GM21447 (cell line): ENCODE data around the gene GRIN2C.
"Not testable (repeated sequence)": the region's sequence is repeated elsewhere in the genome, so short reads cannot be mapped to it uniquely, and the experiment has no call there.

ENCODE experiments used
- ATAC-seq: cut with Tn5 transposase; IDR thresholded peaks from one replicate; pipeline ENCODE4 v1.9.1; 2021; ENCODE audit not compliant: unreplicated experiment

Gene GRIN2C

GRCh38 chr17:74859459-74860228 lies at the start of gene GRIN2C:
Gene GRIN2C (minus strand): TSS chr17:74859885. CDS start chr17:74855092, 4,793 bp downstream.
- ATAC-seq = no peak

GRCh38 chr17:74909097-74909496 lies 49.4 kb upstream of the GRIN2C start:
- not testable (repeated sequence) for ATAC-seq

GRCh38 chr17:74907012-74907411 lies 47.3 kb upstream of the GRIN2C start:
- ATAC-seq = no peak

GRCh38 chr17:74906214-74906793 lies 46.6 kb upstream of the GRIN2C start:
- ATAC-seq = not testable (repeated sequence)

GRCh38 chr17:74904687-74905409 lies 45.2 kb upstream of the GRIN2C start:
- ATAC-seq = no peak

GRCh38 chr17:74903671-74904070 lies 44.0 kb upstream of the GRIN2C start:
- no peak for ATAC-seq

GRCh38 chr17:74903034-74903433 lies 43.3 kb upstream of the GRIN2C start:
- no peak for ATAC-seq

GRCh38 chr17:74901353-74902135 lies 41.9 kb upstream of the GRIN2C start:
- ATAC-seq = no peak

- ATAC-seq = no peak
Observed at GRCh38 chr17:74900208-74900607, 40.5 kb upstream of the GRIN2C start.

- ATAC-seq = no peak
Observed at GRCh38 chr17:74898376-74898946, 38.8 kb upstream of the GRIN2C start.

GRCh38 chr17:74893936-74894671 lies 34.4 kb upstream of the GRIN2C start:
- ATAC-seq = no peak

- ATAC-seq = no peak
Observed at GRCh38 chr17:74892974-74893911, 33.6 kb upstream of the GRIN2C start, which contains the start of gene FADS6. Gene FADS6 (minus strand): TSS chr17:74893633. CDS start chr17:74893595, 38 bp downstream.

GRCh38 chr17:74892013-74892841 lies 32.5 kb upstream of the GRIN2C start:
- no peak for ATAC-seq

GRCh38 chr17:74890554-74890953 lies 30.9 kb upstream of the GRIN2C start:
- ATAC-seq = no peak

GRCh38 chr17:74888469-74888868 lies 28.8 kb upstream of the GRIN2C start:
- no peak for ATAC-seq

- no peak for ATAC-seq
Observed at GRCh38 chr17:74883241-74883745, 23.6 kb upstream of the GRIN2C start.

GRCh38 chr17:74882517-74883240 lies 23.0 kb upstream of the GRIN2C start:
- no peak for ATAC-seq
